ENCODE data around the gene TLE6.
"Not testable (repeated sequence)": the region's sequence is repeated elsewhere in the genome, so short reads cannot be mapped to it uniquely, and the experiment has no call there.

TLE6 gene

GRCh38 chr19:2963631-2964030, 13.7 kb upstream of the TLE6 start:
- not testable (repeated sequence) for DNase-seq, H3K27me3 Mint-ChIP-seq, H3K4me3 Mint-ChIP-seq, H3K9me3 Mint-ChIP-seq, H3K4me1 Mint-ChIP-seq, ATAC-seq, H3K27ac Mint-ChIP-seq

GRCh38 chr19:2964874-2965273, 12.5 kb upstream of the TLE6 start:
- Mint-ChIP-seq H3K4me3 (no peak overlapping the region), H3K9me3 (no peaks in the 10 kb centered on the region), H3K27ac (no peak overlapping the region), H3K27me3 (no peaks in the 10 kb centered on the region), H3K4me1 (no peaks in the 10 kb centered on the region)
- no peak for DNase-seq
- ATAC-seq = no peak

GRCh38 chr19:2967972-2968371, 9.4 kb upstream of the TLE6 start:
- H3K4me3 Mint-ChIP-seq = no peak overlapping the region
- no peak for ATAC-seq
- H3K9me3 Mint-ChIP-seq = no peaks in the 10 kb centered on the region
- H3K4me1 Mint-ChIP-seq = no peaks in the 10 kb centered on the region
- no peak for DNase-seq
- H3K27ac Mint-ChIP-seq = no peak overlapping the region
- no peaks in the 10 kb centered on the region for H3K27me3 Mint-ChIP-seq

DNA sequence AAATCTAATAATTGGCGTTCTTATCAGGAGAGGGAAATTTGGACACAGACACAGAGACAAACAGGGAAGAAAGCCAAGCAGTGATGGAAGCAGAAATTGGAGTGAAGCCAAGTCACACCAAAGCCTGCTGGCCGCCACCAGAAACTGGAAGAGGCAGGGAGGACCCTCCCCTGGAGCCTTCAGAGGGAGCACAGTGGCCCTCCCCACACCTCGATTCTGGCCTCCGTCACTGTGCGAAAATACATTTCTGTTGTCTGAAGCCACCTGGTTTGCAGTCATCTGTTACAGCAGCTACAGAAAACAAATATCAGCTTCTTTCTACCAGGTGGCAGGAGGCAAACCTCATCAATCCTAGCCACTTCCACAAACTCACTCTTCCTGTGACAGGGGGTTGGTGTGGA, 8.3 kb upstream of the TLE6 start:
- Mint-ChIP-seq H3K9me3 (no peaks in the 10 kb centered on the region), H3K27me3 (peaks cover 7% of the 10 kb centered on the region), H3K4me1 (peaks cover 1% of the 10 kb centered on the region), H3K27ac (peak overlapping the region in 1 of 2 donors; percentile 50), H3K4me3 (no peak overlapping the region)
- no peak for ATAC-seq
- no peak for DNase-seq

GRCh38 chr19:2970201-2970835, 7.0 kb upstream of the TLE6 start:
- H3K9me3 Mint-ChIP-seq = no peaks in the 10 kb centered on the region
- no peak overlapping the region for H3K27ac Mint-ChIP-seq
- no peak for ATAC-seq
- H3K4me3 Mint-ChIP-seq = no peak overlapping the region
- peaks cover 12% of the 10 kb centered on the region for H3K4me1 Mint-ChIP-seq
- no peak for DNase-seq
- peaks cover 14% of the 10 kb centered on the region for H3K27me3 Mint-ChIP-seq

GRCh38 chr19:2973229-2973628, 4.1 kb upstream of the TLE6 start:
- no peak for DNase-seq
- Mint-ChIP-seq H3K27me3 (peaks cover 14% of the 10 kb centered on the region), H3K4me3 (no peak overlapping the region), H3K4me1 (peaks cover 32% of the 10 kb centered on the region), H3K9me3 (no peaks in the 10 kb centered on the region), H3K27ac (no peak overlapping the region)
- no peak for ATAC-seq

- Mint-ChIP-seq H3K27ac (peak overlapping the region in 1 of 2 donors; percentile 49), H3K9me3 (no peaks in the 10 kb centered on the region), H3K27me3 (peaks cover 14% of the 10 kb centered on the region), H3K4me3 (no peak overlapping the region), H3K4me1 (peaks cover 32% of the 10 kb centered on the region)
- DNase-seq (peak in 1 of 2 donors; percentile 16), ATAC-seq (no peak)
Measured at GRCh38 chr19:2974342-2975041, 2.9 kb upstream of the TLE6 start.

- H3K4me1 Mint-ChIP-seq = peaks cover 32% of the 10 kb centered on the region
- H3K27me3 Mint-ChIP-seq = peaks cover 19% of the 10 kb centered on the region
- DNase-seq (no peak), ATAC-seq (no peak)
- H3K4me3 Mint-ChIP-seq = peak overlapping the region; percentile 97 to 99
- H3K27ac Mint-ChIP-seq = no peak overlapping the region
- no peaks in the 10 kb centered on the region for H3K9me3 Mint-ChIP-seq
Measured at GRCh38 chr19:2976609-2977000, 759 bp upstream of the TLE6 start.

DNA sequence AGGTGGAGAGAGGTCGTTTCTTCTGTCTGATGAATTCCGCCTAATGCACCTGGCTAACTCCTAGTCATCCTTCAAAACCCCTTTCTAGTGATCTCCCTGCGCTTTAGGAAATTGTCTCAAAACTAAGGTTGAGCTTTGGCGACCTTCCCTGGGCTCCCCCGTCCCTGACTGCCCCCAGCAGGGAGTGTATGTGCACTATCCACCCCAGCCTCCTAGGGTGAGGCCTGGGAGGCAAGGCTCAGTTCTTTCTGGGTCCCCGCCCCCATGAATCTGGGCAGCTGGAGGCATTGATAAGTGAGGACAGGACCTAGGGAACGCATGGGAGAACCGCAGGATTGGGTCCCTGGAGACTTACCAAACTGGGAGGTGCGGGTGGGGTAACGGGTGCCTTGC, 378 bp downstream of the TLE6 start:
- ATAC-seq = peak; percentile 7
- peaks cover 32% of the 10 kb centered on the region for H3K4me1 Mint-ChIP-seq

GRCh38 chr19:2978166-2978767, 903 bp downstream of the TLE6 start:
- Mint-ChIP-seq H3K9me3 (no peaks in the 10 kb centered on the region), H3K27ac (no peak overlapping the region), H3K4me1 (peaks cover 36% of the 10 kb centered on the region), H3K27me3 (peaks cover 35% of the 10 kb centered on the region), H3K4me3 (peak overlapping the region in 1 of 2 donors; percentile 99)
- no peak for DNase-seq
- ATAC-seq = no peak

More for the DNA sequence above, 378 bp downstream of the TLE6 start:
- no peak overlapping the region for H3K27ac Mint-ChIP-seq
- no peaks in the 10 kb centered on the region for H3K9me3 Mint-ChIP-seq
- H3K4me3 Mint-ChIP-seq = peak overlapping the region; percentile 97 to 99
- peak in 1 of 2 donors; percentile 16 for DNase-seq
- peaks cover 30% of the 10 kb centered on the region for H3K27me3 Mint-ChIP-seq

DNA sequence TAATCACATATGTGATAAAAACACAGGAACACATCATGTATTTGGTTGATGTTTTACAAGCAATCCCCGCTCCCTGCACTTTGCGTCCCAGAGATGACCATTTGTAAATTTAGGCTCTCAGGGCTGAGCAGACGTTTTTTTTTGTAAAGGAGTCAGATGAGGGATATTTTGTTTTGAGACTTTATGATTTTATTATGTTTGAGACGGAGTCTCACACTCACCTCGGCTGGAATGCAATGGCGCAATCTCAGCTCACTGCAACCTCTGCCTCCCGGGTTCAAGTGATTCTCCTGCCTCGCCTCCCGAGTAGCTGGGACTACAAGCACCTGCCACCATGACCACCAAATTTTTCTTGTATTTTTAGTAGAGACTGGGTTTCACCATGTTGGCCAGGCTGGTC, 1.4 kb downstream of the TLE6 start:
- H3K4me1 Mint-ChIP-seq = peaks cover 39% of the 10 kb centered on the region
- H3K27ac Mint-ChIP-seq = no peak overlapping the region
- no peaks in the 10 kb centered on the region for H3K9me3 Mint-ChIP-seq
- DNase-seq (no peak), ATAC-seq (no peak)
- H3K27me3 Mint-ChIP-seq = peaks cover 36% of the 10 kb centered on the region
- H3K4me3 Mint-ChIP-seq = no peak overlapping the region

DNA sequence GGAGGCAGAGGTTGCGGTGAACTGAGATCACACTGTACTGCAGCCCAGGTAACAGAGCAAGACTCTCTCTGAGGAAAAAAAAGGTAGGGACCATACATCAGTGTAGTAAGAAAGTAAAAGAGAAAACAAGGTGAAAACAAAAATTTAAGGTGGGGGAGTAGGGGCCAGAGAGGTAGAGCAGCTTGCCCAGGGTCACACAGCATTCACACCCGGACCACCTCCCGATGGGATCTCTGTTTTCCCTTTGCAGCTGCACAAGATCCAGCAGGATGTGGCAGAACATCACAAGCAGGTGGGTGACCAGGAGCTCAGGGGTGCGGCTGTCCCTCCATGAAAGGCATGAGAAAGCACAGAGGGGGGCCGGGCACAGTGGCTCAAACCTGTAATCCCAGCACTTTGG, 4.5 kb downstream of the TLE6 start:
- Mint-ChIP-seq H3K27ac (no peak overlapping the region), H3K27me3 (peaks cover 46% of the 10 kb centered on the region), H3K4me1 (peaks cover 18% of the 10 kb centered on the region), H3K9me3 (no peaks in the 10 kb centered on the region), H3K4me3 (no peak overlapping the region)
- no peak for DNase-seq
- no peak for ATAC-seq

DNA sequence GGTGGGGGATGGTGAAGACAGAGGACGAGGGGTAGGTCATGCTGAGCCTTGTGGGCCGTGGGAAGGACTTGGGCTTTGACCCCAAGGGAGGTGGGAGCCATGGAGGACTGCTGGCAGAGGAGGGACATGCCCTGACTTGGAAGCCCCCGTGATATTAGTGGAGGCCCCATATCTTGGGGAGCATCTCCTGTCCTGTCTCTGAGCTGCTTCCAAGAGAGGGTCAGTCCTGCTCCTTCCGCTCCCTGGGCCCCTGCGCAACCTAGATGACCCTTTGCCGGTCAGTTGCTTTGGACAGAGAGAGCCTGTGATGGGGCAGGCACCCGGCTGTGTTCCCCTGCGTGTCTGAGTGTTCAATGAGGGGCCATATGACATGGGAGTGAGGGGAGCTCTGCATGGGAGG, 5.2 kb downstream of the TLE6 start:
- H3K27ac Mint-ChIP-seq = peak overlapping the region in 1 of 2 donors; percentile 54
- no peak for DNase-seq
- peaks cover 49% of the 10 kb centered on the region for H3K27me3 Mint-ChIP-seq
- peaks cover 11% of the 10 kb centered on the region for H3K4me1 Mint-ChIP-seq
- ATAC-seq = no peak
- H3K4me3 Mint-ChIP-seq = no peak overlapping the region
- H3K9me3 Mint-ChIP-seq = no peaks in the 10 kb centered on the region

DNA sequence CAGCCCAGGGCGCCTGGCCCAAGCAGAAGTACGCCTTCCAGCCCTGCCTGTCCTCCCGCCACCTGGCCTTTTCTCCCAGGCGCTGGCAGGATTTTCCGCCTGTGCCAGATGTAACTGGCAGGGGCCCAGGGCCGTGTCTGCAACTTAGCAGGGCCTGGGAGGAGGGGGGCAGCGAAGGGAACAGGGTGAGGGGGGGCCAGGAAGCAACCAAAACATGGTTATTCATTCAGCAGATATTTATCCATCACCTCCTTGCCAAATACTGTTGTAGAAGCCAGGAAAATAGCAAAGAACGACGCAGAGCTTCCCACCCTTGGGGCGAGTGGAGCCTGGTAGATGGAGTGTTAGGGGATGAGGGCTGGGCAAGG, 5.6 kb downstream of the TLE6 start:
- H3K4me3 Mint-ChIP-seq = no peak overlapping the region
- peaks cover 7% of the 10 kb centered on the region for H3K4me1 Mint-ChIP-seq
- peaks cover 49% of the 10 kb centered on the region for H3K27me3 Mint-ChIP-seq
- H3K27ac Mint-ChIP-seq = no peak overlapping the region
- no peak for ATAC-seq
- no peak for DNase-seq
- H3K9me3 Mint-ChIP-seq = no peaks in the 10 kb centered on the region

DNA sequence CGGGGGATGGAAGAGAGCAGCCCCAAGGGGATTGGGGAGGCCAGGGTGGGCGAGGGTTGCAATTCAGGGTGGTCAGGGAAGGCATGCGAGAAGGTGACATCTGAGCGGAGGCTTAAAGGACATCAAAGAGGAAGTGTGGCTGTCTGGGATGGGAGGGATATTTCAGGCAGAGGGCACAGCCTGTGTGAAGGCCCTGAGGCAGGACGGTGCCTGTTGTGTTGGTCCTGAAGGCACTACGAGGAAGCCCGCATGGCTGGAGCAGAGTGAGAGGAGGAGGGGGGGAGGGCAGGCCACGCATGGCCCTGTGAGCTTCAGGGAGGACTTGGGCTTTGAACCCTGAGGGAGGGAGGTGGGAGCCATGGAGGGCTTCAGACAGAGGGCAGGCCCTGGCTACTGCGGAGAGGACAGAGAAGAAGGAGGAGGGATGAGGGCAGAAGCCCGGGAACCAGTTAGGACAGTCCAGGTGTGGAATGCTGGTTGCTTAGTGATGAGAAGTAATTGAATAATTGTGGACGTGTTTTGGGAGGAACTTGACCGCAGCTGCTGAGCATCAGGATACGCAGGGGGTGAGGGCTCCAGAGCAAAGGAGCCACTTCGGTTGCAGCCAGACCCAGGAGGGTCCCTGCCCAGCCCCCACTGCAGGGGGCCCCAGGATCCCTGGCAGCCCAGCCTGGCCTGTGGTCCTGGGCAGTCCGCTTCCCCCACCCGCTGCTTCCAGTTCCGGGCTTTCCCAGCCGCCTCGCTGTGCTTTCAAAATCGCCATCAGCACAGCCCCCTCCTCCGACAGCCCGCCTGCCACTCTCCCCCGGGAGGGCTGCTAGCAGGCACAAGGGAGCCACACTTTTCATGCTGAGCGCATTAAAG, 6.2 kb downstream of the TLE6 start:
- peaks cover 49% of the 10 kb centered on the region for H3K27me3 Mint-ChIP-seq
- ATAC-seq (peak; percentile 12), DNase-seq (no peak)
- no peaks in the 10 kb centered on the region for H3K9me3 Mint-ChIP-seq
- H3K27ac Mint-ChIP-seq = no peak overlapping the region
- peak overlapping the region in 1 of 2 donors; percentile 49 for H3K4me3 Mint-ChIP-seq
- peaks cover 7% of the 10 kb centered on the region for H3K4me1 Mint-ChIP-seq

DNA sequence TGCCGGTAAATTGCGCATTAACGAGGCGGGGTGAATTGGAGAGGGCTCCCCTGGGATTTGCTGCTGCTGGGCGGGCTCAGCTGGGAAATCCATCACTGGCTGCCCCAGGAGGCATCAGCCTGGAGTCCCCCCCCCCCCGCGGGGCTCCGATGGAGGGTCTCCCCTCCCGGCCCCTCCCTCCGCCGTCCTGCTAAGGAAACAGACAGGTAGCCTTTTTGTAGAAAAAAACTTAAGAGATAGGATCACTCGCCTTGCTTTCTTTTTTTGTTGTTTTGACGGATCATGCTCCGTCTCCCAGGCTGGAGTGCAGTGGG, 6.8 kb downstream of the TLE6 start:
- DNase-seq = no peak
- Mint-ChIP-seq H3K27me3 (peaks cover 49% of the 10 kb centered on the region), H3K9me3 (no peaks in the 10 kb centered on the region)

More for the DNA sequence above, 6.8 kb downstream of the TLE6 start:
- Mint-ChIP-seq H3K27ac (no peak overlapping the region), H3K4me3 (no peak overlapping the region), H3K4me1 (peaks cover 7% of the 10 kb centered on the region)
- ATAC-seq = no peak
